ENCODE measurements around the gene RCN1.
A peak's percentile ranks its signal among the peaks of the same experiment; 100 is the strongest.
"Not testable (repeated sequence)": the region's sequence is repeated elsewhere in the genome, so short reads cannot be mapped to it uniquely, and the experiment has no call there.

Gene RCN1

DNA sequence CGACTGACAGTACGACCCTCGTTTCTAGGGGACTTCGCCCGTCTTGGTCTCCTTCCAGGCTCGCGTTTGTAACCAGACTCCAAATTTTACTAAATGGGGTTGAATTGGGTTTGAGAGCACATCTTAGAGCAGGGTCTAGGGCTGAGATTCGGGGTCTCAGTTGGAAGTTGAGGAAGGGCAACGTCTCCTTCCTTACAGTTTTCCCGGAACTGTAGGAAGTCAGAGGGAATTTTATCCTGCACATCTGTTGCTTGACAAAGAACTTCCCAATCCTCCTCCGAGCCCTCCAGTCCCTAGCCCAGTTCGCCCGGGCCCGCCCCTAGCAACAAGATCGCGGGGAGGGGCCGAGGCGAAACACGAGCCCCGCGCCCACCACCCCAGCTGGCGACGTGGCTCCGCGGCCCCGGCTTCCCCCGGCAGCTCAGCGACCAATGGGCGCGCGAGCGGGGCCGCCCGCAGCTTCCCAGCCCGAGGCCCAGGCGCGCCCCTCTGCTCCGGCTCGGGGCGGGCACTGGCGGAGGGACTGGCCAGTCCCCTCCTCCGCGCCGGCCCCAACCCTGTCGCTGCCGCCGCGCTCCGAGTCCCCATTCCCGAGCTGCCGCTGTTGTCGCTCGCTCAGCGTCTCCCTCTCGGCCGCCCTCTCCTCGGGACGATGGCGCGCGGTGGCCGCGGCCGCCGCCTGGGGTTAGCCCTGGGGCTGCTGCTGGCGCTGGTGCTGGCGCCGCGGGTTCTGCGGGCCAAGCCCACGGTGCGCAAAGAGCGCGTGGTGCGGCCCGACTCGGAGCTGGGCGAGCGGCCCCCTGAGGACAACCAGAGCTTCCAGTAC lies at the start of gene RCN1:
Gene RCN1, plus strand, starts transcription at position 530 of the 826 bp plus-strand sequence. Its CDS starts 123 bp downstream, at position 653.
- DNase-seq (ENCODE audit: low spot score): peak; percentile 76

DNA sequence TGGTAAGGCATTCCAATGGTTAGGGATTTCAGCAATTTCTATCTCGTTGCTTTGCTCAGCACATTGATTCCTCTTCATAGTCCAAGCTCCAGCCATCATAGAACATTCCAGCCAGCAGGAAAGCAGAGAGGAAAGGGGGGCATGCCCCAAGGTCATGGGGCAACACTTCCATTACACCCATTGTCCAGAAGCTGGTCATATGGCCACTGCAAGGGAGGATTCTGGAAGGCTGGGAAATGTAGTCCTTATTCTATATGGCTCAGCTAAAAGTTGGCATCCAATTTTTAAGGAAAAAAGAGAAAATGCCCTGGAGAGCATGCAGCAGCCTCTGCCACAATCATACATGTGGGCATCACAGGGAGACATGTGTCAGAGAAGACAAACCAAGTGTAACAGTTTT lies 47.1 kb upstream of the RCN1 start:
- DNase-seq (ENCODE audit: low spot score): no peak

DNA sequence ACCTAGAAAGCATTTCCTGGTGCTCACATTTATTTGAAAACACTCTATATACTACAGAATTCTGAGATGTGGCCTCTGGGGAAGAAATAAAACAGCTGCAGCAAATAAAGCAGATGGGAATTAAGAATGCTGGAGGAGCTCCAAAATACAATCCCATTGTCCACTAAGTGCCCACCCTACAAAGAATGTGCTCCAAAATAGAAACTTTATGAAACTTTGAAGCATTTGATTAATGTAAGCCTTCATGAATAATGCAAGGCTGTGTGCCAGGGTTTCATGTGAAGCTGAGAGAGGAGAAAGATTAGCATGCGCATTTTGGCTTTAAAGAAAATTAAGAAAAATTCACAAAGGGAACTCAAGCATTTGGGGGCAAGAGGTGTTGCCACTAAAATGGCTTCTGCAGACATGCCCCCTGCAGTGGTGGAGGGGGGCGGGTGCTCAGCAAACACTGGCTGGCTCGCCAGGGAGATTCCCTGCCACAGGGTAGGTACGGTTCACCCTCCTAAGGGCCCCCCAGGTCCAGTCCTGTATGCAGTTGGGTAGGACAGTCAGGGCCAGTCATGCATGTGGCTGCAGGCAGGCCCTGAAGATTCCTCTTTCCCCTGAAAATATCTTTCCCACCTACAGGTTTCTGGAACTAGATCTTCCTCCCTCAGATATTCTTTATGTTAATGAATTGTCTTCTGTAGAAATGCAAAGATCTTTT lies 46.6 kb upstream of the RCN1 start:
- no peak for DNase-seq (ENCODE audit: low spot score)

DNA sequence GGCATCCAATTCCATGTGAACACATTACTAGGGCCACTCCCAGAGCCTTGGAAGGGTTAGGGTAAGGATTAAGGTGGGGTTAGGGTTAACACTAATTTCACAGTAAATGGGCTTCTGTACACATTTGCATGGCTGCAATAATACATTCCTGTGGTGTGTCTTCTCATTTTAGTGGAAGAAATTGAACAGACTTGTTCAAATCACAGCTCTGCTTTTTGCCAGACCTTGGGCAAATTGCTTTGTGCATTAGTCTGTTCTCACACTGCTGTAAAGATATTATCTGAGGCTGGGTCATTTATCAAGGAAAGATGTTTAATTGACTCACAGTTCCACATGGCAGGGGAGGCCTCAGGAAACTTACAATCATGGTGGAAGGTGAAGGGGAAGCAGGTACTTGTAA lies 45.4 kb upstream of the RCN1 start:
- no peak for DNase-seq (ENCODE audit: low spot score)

DNA sequence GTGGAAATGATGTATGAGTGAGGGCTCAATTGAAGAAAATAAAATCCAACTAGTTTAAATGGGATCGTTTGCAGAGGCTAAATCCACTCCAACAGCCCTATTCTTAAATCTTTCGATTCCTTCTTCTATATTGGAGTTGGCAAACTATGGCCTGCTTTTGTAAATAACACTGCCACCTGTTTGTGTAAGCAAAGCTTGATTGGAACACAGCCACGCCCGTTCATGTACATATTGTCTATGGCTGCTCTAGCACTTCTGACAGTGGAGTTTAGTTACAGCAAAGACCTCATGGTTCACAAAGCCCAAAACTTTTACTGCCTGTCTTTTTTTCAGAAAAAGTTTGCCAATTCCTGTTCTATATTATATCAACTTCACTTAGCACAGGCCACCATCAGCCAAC lies 40.6 kb upstream of the RCN1 start:
- no peak for DNase-seq (ENCODE audit: low spot score)

DNA sequence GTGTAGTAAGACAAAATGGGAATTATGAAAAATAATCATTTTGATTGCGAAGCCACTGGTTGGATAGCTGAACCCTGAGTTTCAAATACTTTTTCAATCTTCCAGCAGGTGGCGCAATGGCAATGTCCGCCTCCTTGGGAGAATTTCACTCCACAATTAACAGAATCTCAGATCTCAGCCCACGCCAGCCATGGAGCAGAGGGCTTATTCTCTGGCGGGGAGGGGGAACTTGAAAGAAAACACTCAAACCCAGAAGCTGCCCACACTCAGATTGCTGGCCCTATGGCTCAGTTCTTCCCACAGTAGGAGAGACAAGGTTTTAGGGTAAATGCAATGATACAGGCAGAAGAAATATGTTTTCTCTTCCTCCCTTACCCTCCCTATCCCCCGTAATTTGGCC lies 38.7 kb upstream of the RCN1 start:
- peak; percentile 46 for DNase-seq (ENCODE audit: low spot score)

DNA sequence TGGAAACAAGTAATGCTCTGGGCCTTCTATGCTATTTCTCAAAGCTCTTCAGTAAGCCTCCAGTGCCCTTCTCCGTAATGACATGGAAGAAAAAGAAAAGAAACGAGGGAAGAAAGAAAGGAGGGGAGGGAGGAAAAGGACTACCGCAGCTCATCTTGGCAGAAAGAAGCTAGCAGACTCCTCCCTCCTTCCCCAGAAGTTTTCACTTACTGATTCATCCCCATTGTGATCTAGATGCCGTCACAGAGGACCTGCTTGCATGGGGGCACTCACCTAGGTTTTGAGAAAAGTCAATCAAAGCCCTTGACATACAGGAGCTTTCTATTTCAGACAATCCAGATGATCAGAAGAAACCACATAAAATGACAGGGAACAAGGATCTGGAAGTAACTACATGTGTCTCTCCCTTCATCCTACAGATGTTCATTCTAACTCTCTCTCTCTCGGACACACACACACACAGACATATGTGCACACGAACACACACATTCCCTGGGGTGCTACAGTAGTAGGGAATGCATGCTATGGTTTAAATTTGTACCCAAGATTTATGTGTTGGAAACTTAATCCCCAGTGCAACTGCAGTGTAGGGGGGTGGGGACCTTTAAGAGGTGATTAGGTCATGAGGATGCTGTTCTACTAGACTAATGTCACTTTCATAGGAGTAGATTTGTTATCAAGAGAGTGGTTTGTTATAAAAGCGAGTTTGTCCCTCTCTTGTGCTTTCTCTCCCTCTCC lies 37.6 kb upstream of the RCN1 start:
- no peak for DNase-seq (ENCODE audit: low spot score)

DNA sequence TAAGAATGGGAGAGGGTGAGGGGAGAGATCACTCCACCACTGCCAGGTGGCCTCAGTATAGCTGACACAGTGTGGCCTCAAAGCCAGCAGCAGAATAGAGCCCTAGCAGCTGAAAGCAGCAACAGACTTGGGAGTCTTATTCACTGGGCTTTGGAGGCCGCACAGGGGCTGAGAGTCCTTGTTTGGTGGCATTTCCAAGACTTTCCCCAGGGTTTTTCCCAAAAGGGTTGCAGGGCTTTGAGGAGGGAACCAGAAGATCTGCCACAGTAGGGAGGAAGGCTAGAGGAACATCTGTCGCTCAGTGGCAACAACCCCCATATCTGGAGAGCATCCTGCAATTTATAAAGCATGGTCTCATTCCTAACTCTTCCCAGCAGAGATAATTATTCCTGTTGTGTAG lies 35.0 kb upstream of the RCN1 start:
- DNase-seq (ENCODE audit: low spot score): no peak

DNA sequence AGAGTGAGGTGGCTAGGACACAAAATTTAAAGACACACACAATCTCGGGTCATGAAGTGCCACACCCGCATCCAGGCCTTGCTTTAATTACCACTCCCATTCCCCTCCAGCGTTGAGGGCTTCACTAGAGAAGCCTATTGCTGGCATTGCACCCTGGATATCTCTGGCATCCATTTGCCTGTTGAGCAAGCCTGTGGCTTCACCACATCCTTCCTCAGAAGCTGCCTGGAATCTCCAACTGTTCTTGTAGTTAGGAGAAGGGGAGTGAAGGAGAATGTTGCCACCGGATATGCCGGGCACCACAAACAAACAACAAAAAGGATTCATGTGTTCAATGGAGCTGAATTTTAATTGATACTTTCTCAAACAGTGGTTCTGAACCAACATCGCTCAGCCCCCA lies 34.4 kb upstream of the RCN1 start:
- no peak for DNase-seq (ENCODE audit: low spot score)

DNA sequence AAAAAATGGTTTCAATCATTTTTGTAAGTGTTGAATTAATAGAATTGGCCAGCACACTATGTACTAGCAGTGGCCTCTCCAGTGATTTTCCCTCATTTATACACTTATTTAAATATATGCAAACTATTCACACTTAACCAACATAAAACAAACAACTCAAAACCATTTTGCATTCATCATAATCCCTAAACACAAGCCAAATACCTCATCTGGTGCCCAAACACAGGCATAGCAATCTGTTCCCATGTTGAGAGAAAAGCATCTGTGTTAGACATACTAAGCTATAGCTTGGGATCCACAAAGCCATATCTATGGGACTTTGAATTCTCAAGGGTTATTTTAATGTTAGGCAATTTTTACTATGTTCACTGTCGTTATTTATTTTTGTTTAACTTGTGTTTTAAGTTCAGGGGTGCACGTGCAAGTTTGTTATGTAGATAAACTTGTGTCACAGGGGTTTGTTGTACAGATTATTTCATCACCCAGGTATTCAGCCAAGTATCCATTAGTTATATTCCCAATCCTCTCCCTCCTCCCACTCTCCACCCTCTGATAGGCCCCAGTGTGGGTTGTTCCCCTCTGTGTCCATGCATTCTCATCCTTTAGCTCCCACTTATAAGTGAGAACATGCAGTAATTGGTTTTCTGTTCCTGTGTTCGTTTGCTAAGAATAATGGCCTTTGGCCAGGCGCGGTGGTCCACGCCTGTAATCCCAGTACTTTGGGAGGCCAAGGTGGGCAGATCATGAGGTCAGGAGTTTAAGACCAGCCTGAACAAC lies 31.0 kb upstream of the RCN1 start:
- DNase-seq (ENCODE audit: low spot score): no peak

DNA sequence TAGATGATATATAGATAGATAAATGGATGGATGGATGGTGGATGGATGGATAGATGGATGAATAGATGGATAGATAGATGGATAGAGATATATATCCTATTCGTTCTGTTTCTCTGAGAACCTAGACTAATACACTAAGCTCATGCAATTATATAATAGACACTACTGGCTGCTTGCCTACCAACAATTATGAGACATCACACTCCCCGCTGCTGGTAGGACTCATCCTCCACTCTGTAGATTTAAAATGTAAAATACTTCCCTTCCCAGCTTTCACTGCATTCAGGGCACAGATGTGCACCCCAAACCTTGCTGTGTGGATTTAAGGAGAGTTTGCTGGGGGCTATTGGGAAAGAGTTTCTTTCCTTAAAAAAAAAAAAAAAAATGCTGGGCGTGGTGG lies 28.3 kb upstream of the RCN1 start:
- DNase-seq (ENCODE audit: low spot score): no peak

DNA sequence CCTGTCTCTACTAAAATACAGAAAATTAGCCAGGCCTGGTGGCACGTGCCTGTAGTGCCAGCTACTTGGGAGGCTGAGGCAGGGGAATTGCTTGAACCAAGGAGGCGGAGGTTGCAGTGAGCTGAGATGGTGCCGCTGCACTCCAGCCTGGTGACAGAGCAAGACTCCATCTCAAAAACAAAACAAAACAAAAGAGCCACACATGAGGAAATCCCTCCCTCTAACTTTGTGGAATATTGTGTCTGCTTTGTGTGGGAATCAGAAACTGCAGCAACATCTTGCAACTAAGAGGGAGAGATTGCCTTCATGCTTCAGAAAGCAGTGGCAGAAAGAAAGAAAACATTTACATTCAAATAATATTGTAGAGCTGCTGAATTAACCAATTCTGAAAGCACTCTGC lies 27.8 kb upstream of the RCN1 start:
- DNase-seq (ENCODE audit: low spot score): not testable (repeated sequence)

DNA sequence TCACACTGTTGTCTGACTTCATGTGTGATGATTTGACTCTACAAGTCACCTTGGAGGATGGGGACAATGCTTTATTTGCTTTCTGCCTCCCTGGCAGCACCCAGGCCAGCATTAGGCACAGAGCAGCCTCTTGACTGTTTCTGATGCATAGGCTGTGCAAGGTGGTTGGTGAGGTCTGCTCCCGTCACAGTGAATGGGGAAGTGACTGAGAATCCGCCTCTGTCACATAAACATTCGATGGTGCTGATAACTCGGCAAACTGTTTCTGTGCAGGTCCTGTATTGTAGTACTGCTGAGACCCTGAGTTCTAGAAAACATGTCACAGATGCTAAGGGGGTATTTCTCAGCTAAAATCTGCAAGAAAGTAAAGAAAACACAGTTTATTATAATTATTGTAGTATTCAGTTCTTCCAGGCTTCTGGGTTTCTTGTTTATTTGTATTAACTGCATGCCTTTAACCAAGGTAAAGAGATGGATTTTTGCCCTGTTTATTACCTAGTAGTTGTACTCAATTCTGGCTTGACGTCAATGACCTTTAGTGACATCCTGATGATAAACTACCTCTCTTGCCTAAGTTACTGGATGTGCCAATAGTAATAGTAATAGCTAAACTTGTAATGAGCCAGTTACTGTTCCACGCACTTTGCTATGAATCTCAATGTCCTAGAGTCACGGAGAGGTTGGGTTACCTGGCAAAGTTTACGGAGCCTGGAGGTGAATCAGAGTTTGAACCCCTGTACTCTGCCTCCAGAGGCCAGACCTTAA lies 24.8 kb upstream of the RCN1 start:
- no peak for DNase-seq (ENCODE audit: low spot score)

DNA sequence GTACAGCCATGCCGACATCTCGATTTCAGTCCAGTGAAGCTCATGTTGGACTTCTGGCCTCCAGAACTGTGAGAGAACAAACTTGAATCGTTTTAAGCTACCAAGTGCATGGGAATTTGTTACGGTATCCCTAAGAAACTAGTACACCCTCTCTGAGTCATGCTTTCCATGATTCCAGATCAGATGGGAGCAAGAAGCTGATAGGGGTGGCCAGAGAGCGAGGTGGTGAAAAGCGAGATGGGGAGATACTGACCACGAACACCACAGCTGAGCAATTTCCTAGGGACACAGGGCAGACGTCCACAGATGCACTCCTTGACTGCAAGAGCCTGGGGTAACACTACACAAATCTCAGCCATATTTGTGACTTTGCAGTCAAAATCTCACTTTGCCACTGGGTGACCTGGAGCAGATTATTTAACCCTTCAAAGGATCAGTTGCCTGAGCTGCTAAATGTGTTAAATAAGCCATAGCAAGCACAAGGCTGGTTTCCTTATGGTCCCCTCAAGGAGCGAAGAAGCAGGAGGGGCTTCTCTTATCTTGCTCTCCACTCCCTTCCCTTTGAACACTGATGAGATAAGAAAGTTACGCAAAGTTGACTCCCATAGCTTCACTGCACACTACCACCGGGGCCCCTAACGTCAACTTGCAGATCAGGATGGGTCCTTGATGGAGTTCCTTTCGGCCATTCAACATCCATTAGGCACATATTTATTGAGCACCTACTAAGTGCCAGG lies 22.6 kb upstream of the RCN1 start:
- no peak for DNase-seq (ENCODE audit: low spot score)

DNA sequence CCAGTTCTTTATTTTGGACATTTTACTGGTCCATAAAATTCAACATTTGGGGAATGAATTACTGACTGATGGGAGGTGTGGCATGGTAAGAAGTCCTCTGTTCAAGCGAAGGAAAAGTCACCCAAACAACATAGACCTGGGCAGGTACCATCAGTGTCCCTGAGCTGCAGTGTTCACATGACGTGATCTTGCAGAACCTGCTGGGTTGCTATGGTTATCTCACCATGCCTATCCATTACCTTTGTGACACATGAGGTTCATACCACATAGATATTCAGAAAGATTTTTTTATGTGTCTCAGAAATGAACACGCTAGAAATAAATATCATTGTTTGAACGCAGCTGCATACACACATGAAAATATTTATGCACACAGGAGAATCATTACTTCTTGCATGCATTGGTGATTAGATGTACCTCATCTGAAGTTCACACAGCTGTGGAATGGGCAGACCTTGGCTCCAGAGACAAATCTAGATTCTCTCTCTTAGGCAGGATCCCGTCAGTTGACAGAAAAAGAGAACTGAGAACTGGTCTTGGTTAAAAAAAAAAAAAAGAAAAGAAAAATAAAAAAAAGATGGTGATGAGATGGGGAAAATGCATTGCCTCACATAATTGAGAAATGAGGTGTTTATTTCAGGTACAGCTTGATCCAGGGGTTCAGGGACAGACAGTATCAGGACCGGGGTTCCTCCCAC lies 21.4 kb upstream of the RCN1 start:
- no peak for DNase-seq (ENCODE audit: low spot score)

DNA sequence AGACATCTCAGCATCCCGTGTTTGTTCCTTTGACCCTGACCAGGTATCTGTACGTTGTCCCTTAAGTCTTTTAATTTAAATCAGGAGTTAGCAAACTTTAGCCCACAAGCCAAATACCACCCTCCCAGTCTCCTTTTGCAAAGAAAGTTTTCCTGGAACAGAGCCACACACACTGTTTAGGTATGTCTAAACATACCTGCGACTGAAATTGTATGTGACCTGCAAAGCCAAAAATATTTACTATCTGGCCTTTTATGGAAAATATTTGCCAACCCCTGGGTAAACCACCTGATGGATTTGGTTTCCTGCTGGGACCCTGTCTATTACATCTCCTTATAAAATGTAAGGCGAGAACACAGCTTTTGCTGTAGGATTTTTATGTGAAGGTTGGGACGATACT lies 20.2 kb upstream of the RCN1 start:
- DNase-seq (ENCODE audit: low spot score): no peak

DNA sequence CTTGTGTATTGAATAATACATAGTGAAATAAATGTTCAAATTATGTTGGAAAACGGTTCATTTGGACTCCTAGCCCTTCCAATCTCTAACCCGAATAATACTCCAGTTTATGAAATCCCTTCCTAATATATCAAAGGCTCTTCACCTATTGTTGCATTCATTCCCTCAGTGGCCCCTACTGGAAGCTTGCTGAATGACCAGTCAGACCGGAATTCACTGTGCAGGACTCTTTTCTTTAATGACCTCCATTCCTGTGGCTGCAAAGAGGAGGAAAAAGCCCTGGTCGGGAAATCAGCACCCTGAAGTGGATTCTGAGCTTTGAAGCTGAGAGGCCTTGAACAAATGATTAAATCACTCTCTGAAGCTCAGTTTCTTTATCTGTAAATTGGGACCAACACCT lies 19.1 kb upstream of the RCN1 start:
- peak; percentile 50 for DNase-seq (ENCODE audit: low spot score)

DNA sequence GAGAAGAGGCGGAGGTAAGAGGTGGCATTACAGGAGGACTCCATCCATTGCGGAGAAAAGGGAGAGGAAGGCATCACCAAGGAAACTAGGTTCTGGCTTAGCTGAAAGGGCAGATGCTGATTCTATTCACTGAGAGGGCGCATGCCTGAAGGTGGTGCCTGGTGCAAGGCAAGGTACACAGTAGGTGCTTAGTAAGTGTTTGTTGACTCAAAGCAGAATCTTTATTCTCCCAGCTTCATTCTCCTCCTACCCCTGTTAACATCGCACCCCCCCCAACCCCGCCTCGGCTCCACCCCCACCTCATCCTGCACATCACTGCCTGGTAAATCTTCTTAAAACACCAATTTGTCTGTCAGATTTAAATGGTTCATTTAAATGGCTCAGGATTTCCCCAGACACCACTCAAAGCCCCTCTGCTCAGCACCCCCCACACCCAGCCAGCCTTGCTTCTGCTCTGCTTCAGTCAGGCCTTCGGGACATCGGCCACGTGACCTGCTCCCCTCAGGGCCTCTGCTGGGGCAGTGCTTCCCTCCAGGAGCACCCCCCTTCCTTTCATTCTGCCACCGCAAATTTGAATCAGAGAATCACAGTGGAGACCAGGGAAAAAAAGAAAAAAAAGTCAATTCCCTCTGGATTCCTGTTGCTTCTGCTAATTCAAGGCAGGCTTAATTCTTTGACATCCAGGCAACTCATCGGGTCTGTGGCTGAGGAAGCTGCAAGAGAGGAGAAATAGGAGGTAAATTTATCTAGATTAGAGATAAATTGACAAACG lies 17.8 kb upstream of the RCN1 start:
- DNase-seq (ENCODE audit: low spot score): no peak

DNA sequence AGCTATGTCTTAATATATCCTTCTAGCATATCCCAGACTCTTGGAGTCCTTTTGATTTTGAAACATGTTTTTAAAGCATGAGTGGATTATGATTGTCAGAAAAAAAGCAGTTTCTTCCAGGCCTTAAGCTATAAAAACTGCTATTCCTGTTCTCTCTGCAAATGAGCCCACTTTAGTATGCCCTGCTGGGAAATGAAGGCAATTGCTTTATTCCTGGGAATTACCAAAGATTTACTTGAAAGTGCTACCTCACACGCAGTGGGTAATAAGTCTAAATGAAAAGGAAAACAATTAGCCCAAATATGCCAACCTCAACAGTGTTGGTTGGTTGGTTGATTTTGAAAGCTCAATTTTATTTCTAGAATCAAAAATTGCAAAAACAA lies 17.2 kb upstream of the RCN1 start:
- no peak for DNase-seq (ENCODE audit: low spot score)
